HG03432 (cell line): ENCODE results near the gene RAB20.
A peak's percentile ranks its signal among the peaks of the same experiment; 100 is the strongest.
"Not testable (repeated sequence)": the region's sequence is repeated elsewhere in the genome, so short reads cannot be mapped to it uniquely, and the experiment has no call there.

Source experiments
- ATAC-seq: cut with Tn5 transposase; IDR thresholded peaks from one replicate; pipeline ENCODE4 v1.9.1; 2021; ENCODE audit warnings: mild to moderate bottlenecking, moderate library complexity; ENCODE audit not compliant: unreplicated experiment

RAB20 gene

GRCh38 chr13:110576070-110576394 lies 14.5 kb upstream of the RAB20 start:
- ATAC-seq: peak; percentile 1

GRCh38 chr13:110575322-110576069 lies 14.0 kb upstream of the RAB20 start:
- peak; percentile 90 for ATAC-seq

GRCh38 chr13:110574161-110574560 lies 12.6 kb upstream of the RAB20 start:
- ATAC-seq: no peak

- ATAC-seq: no peak
These were observed 11.2 kb upstream of the RAB20 start for GRCh38 chr13:110572778-110573118.

- ATAC-seq: no peak
These were observed 10.6 kb upstream of the RAB20 start for GRCh38 chr13:110571896-110572777.

GRCh38 chr13:110570886-110571285 lies 9.4 kb upstream of the RAB20 start:
- ATAC-seq: no peak

GRCh38 chr13:110569962-110570361 lies 8.4 kb upstream of the RAB20 start:
- not testable (repeated sequence) for ATAC-seq

GRCh38 chr13:110568612-110569011 lies 7.1 kb upstream of the RAB20 start:
- no peak for ATAC-seq

GRCh38 chr13:110566171-110566570 lies 4.6 kb upstream of the RAB20 start:
- no peak for ATAC-seq

- ATAC-seq: no peak
These were observed 3.8 kb upstream of the RAB20 start for GRCh38 chr13:110565296-110565695.

GRCh38 chr13:110564472-110564985 lies 3.0 kb upstream of the RAB20 start:
- ATAC-seq: no peak

- ATAC-seq: no peak
These were observed 1.9 kb upstream of the RAB20 start for GRCh38 chr13:110563463-110563774.

- ATAC-seq: no peak
These were observed 1.4 kb upstream of the RAB20 start for GRCh38 chr13:110562696-110563462.

- ATAC-seq: no peak
These were observed 595 bp upstream of the RAB20 start for GRCh38 chr13:110562036-110562597.

- no peak for ATAC-seq
These were observed 750 bp downstream of the RAB20 start for GRCh38 chr13:110560601-110561343.

GRCh38 chr13:110559986-110560385 lies 1.5 kb downstream of the RAB20 start:
- ATAC-seq: no peak

- no peak for ATAC-seq
These were observed 2.0 kb downstream of the RAB20 start for GRCh38 chr13:110559429-110559943.

- no peak for ATAC-seq
These were observed 3.8 kb downstream of the RAB20 start for GRCh38 chr13:110557610-110558305.

GRCh38 chr13:110557082-110557481 lies 4.4 kb downstream of the RAB20 start:
- ATAC-seq: no peak

- no peak for ATAC-seq
These were observed 5.3 kb downstream of the RAB20 start for GRCh38 chr13:110556224-110556606.
